HEK293 (cell line): ENCODE results near the gene IFI44L.

Experiments used
- CTCF ChIA-PET: fragments of 350-600 bp; formaldehyde crosslinking; extraction: SDS; loops from one replicate; lab custom pipeline; 2021; ENCODE audit warnings: antibody characterized with exemption; lab: Yijun Ruan, JAX
- POLR2A ChIA-PET: fragments of 300-600 bp; formaldehyde crosslinking; extraction: SDS; loops from one replicate; lab custom pipeline; 2020; ENCODE audit warnings: antibody characterized with exemption, inconsistent platforms; lab: Yijun Ruan, JAX
- H3K27ac ChIP-seq: fragments of 200-500 bp; sonication (Bioruptor generic); 2 replicates; pipeline ENCODE4 v1.5.1; 2014; ENCODE audit warnings: low read depth, low read length, control low read depth, inconsistent platforms; ENCODE audit errors: extremely low read depth
- H3K36me3 ChIP-seq, 2 experiments: fragments of 200-500 bp in 1 of 2; sonication (Bioruptor generic) in 1 of 2; 1 replicate in 1 of 2; 2 replicates in 1 of 2; pipeline ENCODE4 v1.5.1; 2014 to 2017; ENCODE audit warnings: inconsistent platforms in 2 of 2, low read length in 2 of 2; ENCODE audit not compliant: control insufficient read depth in 2 of 2, insufficient read depth in 1 of 2
- H3K4me1 ChIP-seq: fragments of 200-500 bp; sonication (Bioruptor generic); 2 replicates; pipeline ENCODE4 v1.5.1; 2014; ENCODE audit warnings: mild to moderate bottlenecking, low read length, inconsistent platforms; ENCODE audit not compliant: control insufficient read depth, insufficient read depth
- H3K4me3 ChIP-seq: 2 replicates; pipeline ENCODE4 v1.5.1; 2011; ENCODE audit warnings: low read depth, mild to moderate bottlenecking, control low read depth, low read length, moderate library complexity
- H3K9me3 ChIP-seq: fragments of 200-500 bp; sonication (Bioruptor generic); 2 replicates; pipeline ENCODE4 v1.5.1; 2014; ENCODE audit warnings: low read depth, low read length, inconsistent platforms; ENCODE audit not compliant: control insufficient read depth, insufficient read depth
- EGR2 ChIP-seq: fragments of 450-650 bp; formaldehyde crosslinking; IDR thresholded peaks from 2 replicates; pipeline ENCODE4 v1.5.1; 2016; ENCODE audit warnings: low read depth, missing biosample characterization, missing genetic modification characterization
- FEZF1 ChIP-seq: fragments of 450-650 bp; formaldehyde crosslinking; IDR thresholded peaks from 2 replicates; pipeline ENCODE4 v1.5.1; 2016; ENCODE audit warnings: missing biosample characterization, missing genetic modification characterization
- HIC1 ChIP-seq: fragments of 450-650 bp; formaldehyde crosslinking; IDR thresholded peaks from 2 replicates; pipeline ENCODE4 v1.5.1; 2016; ENCODE audit warnings: missing biosample characterization, missing genetic modification characterization
- HOXA7 ChIP-seq: sonication (generic); formaldehyde crosslinking; IDR thresholded peaks from 2 replicates; pipeline ENCODE4 v1.8.1; 2022; ENCODE audit warnings: missing genetic modification reagents, borderline replicate concordance
- MZF1 ChIP-seq: fragments of 450-650 bp; formaldehyde crosslinking; IDR thresholded peaks from 2 replicates; pipeline ENCODE4 v1.5.1; 2017; ENCODE audit warnings: missing biosample characterization, missing genetic modification characterization, borderline replicate concordance
- PRDM2 ChIP-seq: fragments of 450-650 bp; formaldehyde crosslinking; IDR thresholded peaks from 2 replicates; pipeline ENCODE4 v1.5.1; 2016; ENCODE audit warnings: missing biosample characterization, missing genetic modification characterization, borderline replicate concordance
- PRDM6 ChIP-seq: fragments of 450-650 bp; formaldehyde crosslinking; IDR thresholded peaks from 2 replicates; pipeline ENCODE4 v1.5.1; 2017; ENCODE audit warnings: missing biosample characterization, missing genetic modification characterization
- SALL2 ChIP-seq: fragments of 450-650 bp; formaldehyde crosslinking; IDR thresholded peaks from 2 replicates; pipeline ENCODE4 v1.5.0; 2017; ENCODE audit warnings: missing biosample characterization, mild to moderate bottlenecking, missing genetic modification characterization, borderline replicate concordance
- SETDB1 ChIP-seq: IDR thresholded peaks from one replicate; pipeline ENCODE4 v1.6.1; 2017; ENCODE audit warnings: mild to moderate bottlenecking, low read length, moderate library complexity, mixed read lengths; ENCODE audit not compliant: insufficient read length
- SP3 ChIP-seq: fragments of 450-650 bp; formaldehyde crosslinking; IDR thresholded peaks from 2 replicates; pipeline ENCODE4 v1.5.1; 2016; ENCODE audit warnings: missing biosample characterization, missing genetic modification characterization
- ZBTB26 ChIP-seq: fragments of 450-650 bp; formaldehyde crosslinking; optimal IDR thresholded peaks from 2 replicates; pipeline ENCODE3; 2016; ENCODE audit warnings: missing biosample characterization, mild to moderate bottlenecking, missing genetic modification characterization
- ZBTB48 ChIP-seq: fragments of 450-650 bp; formaldehyde crosslinking; IDR thresholded peaks from 2 replicates; pipeline ENCODE4 v1.5.1; 2016; ENCODE audit warnings: missing biosample characterization, missing genetic modification characterization
- ZBTB7A ChIP-seq: fragments of 450-650 bp; formaldehyde crosslinking; IDR thresholded peaks from 2 replicates; pipeline ENCODE4 v1.5.1; 2016; ENCODE audit warnings: low read depth, missing biosample characterization, missing genetic modification characterization
- ZEB2 ChIP-seq: fragments of 450-650 bp; formaldehyde crosslinking; IDR thresholded peaks from 2 replicates; pipeline ENCODE4 v1.5.1; 2016; ENCODE audit warnings: missing biosample characterization, missing genetic modification characterization
- ZFP3 ChIP-seq: fragments of 450-650 bp; formaldehyde crosslinking; IDR thresholded peaks from 2 replicates; pipeline ENCODE4 v1.5.1; 2016; ENCODE audit warnings: low read depth, missing biosample characterization, missing genetic modification characterization
- ZIC2 ChIP-seq: fragments of 450-650 bp; formaldehyde crosslinking; IDR thresholded peaks from 2 replicates; pipeline ENCODE4 v1.5.1; 2016; ENCODE audit warnings: missing biosample characterization, missing genetic modification characterization
- ZNF133 ChIP-seq: fragments of 450-650 bp; formaldehyde crosslinking; IDR thresholded peaks from 2 replicates; pipeline ENCODE4 v1.5.1; 2016; ENCODE audit warnings: missing biosample characterization, missing genetic modification characterization
- ZNF138 ChIP-seq: fragments of 450-650 bp; formaldehyde crosslinking; IDR thresholded peaks from 2 replicates; pipeline ENCODE4 v1.5.1; 2016; ENCODE audit warnings: missing biosample characterization, missing genetic modification characterization, borderline replicate concordance
- ZNF221 ChIP-seq: fragments of 450-650 bp; formaldehyde crosslinking; IDR thresholded peaks from 2 replicates; pipeline ENCODE4 v1.5.1; 2017; ENCODE audit warnings: missing biosample characterization, missing genetic modification characterization, borderline replicate concordance
- ZNF266 ChIP-seq: fragments of 450-650 bp; formaldehyde crosslinking; IDR thresholded peaks from 2 replicates; pipeline ENCODE4 v1.5.1; 2016; ENCODE audit warnings: missing biosample characterization, missing genetic modification characterization, low read depth
- ZNF416 ChIP-seq: fragments of 450-650 bp; formaldehyde crosslinking; IDR thresholded peaks from 2 replicates; pipeline ENCODE4 v1.5.1; 2016; ENCODE audit warnings: missing biosample characterization, missing genetic modification characterization
- ZNF510 ChIP-seq: fragments of 450-650 bp; formaldehyde crosslinking; IDR thresholded peaks from 2 replicates; pipeline ENCODE4 v1.5.1; 2018; ENCODE audit warnings: mild to moderate bottlenecking, missing genetic modification characterization, missing biosample characterization; ENCODE audit not compliant: insufficient replicate concordance
- ZNF521 ChIP-seq: fragments of 450-650 bp; formaldehyde crosslinking; IDR thresholded peaks from 2 replicates; pipeline ENCODE4 v1.5.1; 2017; ENCODE audit warnings: missing biosample characterization, mild to moderate bottlenecking, missing genetic modification characterization
- ZNF549 ChIP-seq: fragments of 450-650 bp; IDR thresholded peaks from 2 replicates; pipeline ENCODE4 v1.5.1; 2018; ENCODE audit warnings: missing biosample characterization, missing genetic modification characterization, mild to moderate bottlenecking, inconsistent platforms, moderate library complexity
- ZNF571 ChIP-seq: fragments of 450-650 bp; formaldehyde crosslinking; IDR thresholded peaks from 2 replicates; pipeline ENCODE4 v1.5.0; 2017; ENCODE audit warnings: missing biosample characterization, missing genetic modification characterization
- ZNF776 ChIP-seq: fragments of 450-650 bp; formaldehyde crosslinking; IDR thresholded peaks from 2 replicates; pipeline ENCODE4 v1.5.0; 2017; ENCODE audit warnings: missing biosample characterization, missing genetic modification characterization, borderline replicate concordance
- ZNF791 ChIP-seq: fragments of 450-650 bp; formaldehyde crosslinking; IDR thresholded peaks from 2 replicates; pipeline ENCODE4 v1.5.1; 2016; ENCODE audit warnings: missing biosample characterization, missing genetic modification characterization

Gene IFI44L

GRCh38 chr1:78619803-78620579, at the start of gene IFI44L (continued):
- peak; percentile 83 for TF ChIP-seq PRDM6 (tag by site-specific recombination)
- TF ChIP-seq ZNF791 (tag by site-specific recombination), result no peak
- TF ChIP-seq ZNF138 (tag by site-specific recombination), result no peak
- TF ChIP-seq SETDB1, result no peak
- no peak for TF ChIP-seq HIC1 (tag by site-specific recombination)
- TF ChIP-seq ZNF133 (tag by site-specific recombination), result no peak
- TF ChIP-seq ZNF221 (tag by site-specific recombination), result peak; percentile 85; the same call in 1 of the 2 replicates
- peak; percentile 91 for TF ChIP-seq ZNF510 (tag by site-specific recombination)
- TF ChIP-seq ZNF266 (tag by site-specific recombination), result no peak
- no peak for TF ChIP-seq EGR2
- TF ChIP-seq MZF1, result no peak
- TF ChIP-seq, all 188 proteins: peak for 27

GRCh38 chr1:78570539-78570938, 49.7 kb upstream of the IFI44L start:
- no peak overlapping the region for H3K4me3 ChIP-seq
- no peak overlapping the region for H3K27ac ChIP-seq
- ChIA-PET POLR2A (no interaction called here), CTCF (no interaction called here)
- no peaks in the 10 kb centered on the region for H3K4me1 ChIP-seq
- no peaks in the 10 kb centered on the region for H3K9me3 ChIP-seq
- no peaks in the 10 kb centered on the region for H3K36me3 ChIP-seq
- TF ChIP-seq ZIC2 (tag by site-specific recombination) (no peak), ZNF571 (tag by site-specific recombination) (no peak), HOXA7 (CRISPR knock-in tag) (no peak), ZBTB7A (no peak), ZBTB48 (no peak), ZNF416 (tag by site-specific recombination) (no peak), FEZF1 (no peak), PRDM2 (no peak), ZEB2 (no peak), ZNF549 (tag by site-specific recombination) (no peak), ZNF776 (no peak), SP3 (tag by site-specific recombination) (no peak), ZNF521 (tag by site-specific recombination) (no peak), SALL2 (tag by site-specific recombination) (no peak), ZBTB26 (tag by site-specific recombination) (no peak), ZFP3 (tag by site-specific recombination) (no peak)
